Stimulated activated CD4-positive, alpha-beta T cell treated with anti-CD3 and anti-CD28 coated beads, Interleukin-2, amount 100 ng/mL, for 48 hours (primary cell): ENCODE measurements around the gene HHIPL2.

Experiments
- DNase-seq, 2 donors: peaks; one replicate each; pipeline ENCODE4 v3.0.0-alpha.2; 2020

Gene HHIPL2

GRCh38 chr1:222547944-222548671 is at the start of gene HHIPL2:
HHIPL2 (minus strand) TSS chr1:222548104; CDS start chr1:222548044, 60 bp downstream.
- DNase-seq = no peak

- no peak for DNase-seq
Measured at GRCh38 chr1:222596696-222597095, 48.8 kb upstream of the HHIPL2 start.

- DNase-seq = no peak
Measured at GRCh38 chr1:222594789-222595188, 46.9 kb upstream of the HHIPL2 start.

- DNase-seq = no peak
Measured at GRCh38 chr1:222592171-222592570, 44.3 kb upstream of the HHIPL2 start.

- peak; percentile 70 to 75 for DNase-seq
Measured at GRCh38 chr1:222589462-222590302, 41.8 kb upstream of the HHIPL2 start, which contains the start of gene TAF1A. TAF1A (minus strand) TSS chr1:222589933.

- DNase-seq = no peak
Measured at GRCh38 chr1:222588135-222588534, 40.2 kb upstream of the HHIPL2 start.

GRCh38 chr1:222586842-222587241 is 38.9 kb upstream of the HHIPL2 start:
- no peak for DNase-seq

GRCh38 chr1:222583079-222583478 is 35.2 kb upstream of the HHIPL2 start:
- no peak for DNase-seq

GRCh38 chr1:222582099-222582774 is 34.3 kb upstream of the HHIPL2 start:
- DNase-seq = no peak

- no peak for DNase-seq
Measured at GRCh38 chr1:222579316-222579715, 31.4 kb upstream of the HHIPL2 start.

- no peak for DNase-seq
Measured at GRCh38 chr1:222570837-222571236, 22.9 kb upstream of the HHIPL2 start.

- no peak for DNase-seq
Measured at GRCh38 chr1:222561656-222562055, 13.8 kb upstream of the HHIPL2 start.

- no peak for DNase-seq
Measured at GRCh38 chr1:222557574-222557973, 9.7 kb upstream of the HHIPL2 start.

- no peak for DNase-seq
Measured at GRCh38 chr1:222557148-222557547, 9.2 kb upstream of the HHIPL2 start.

GRCh38 chr1:222555992-222556615 is 8.2 kb upstream of the HHIPL2 start:
- DNase-seq = no peak

GRCh38 chr1:222554177-222554576 is 6.3 kb upstream of the HHIPL2 start:
- no peak for DNase-seq

- DNase-seq = no peak
Measured at GRCh38 chr1:222552882-222553281, 5.0 kb upstream of the HHIPL2 start.

GRCh38 chr1:222547260-222547614 is 667 bp downstream of the HHIPL2 start:
- DNase-seq = no peak

GRCh38 chr1:222546548-222547259 is 1.2 kb downstream of the HHIPL2 start:
- DNase-seq = no peak

GRCh38 chr1:222546091-222546490 is 1.8 kb downstream of the HHIPL2 start:
- no peak for DNase-seq

- DNase-seq = no peak
Measured at GRCh38 chr1:222543817-222544216, 4.1 kb downstream of the HHIPL2 start.

- DNase-seq = no peak
Measured at GRCh38 chr1:222540598-222540995, 7.3 kb downstream of the HHIPL2 start.
